HFFc6 (cell line): ENCODE data around the gene STIM1. TPM values are rescaled to one million over a fixed set of nuclear protein-coding genes. Genes with fewer than 3 reads are reported as not detected.

ENCODE experiments used
- DNase-seq: peaks from one replicate; pipeline ENCODE4 v3.0.0-alpha.2; 2018
- H3K27ac Mint-ChIP-seq: 2 replicates; pipeline ENCODE4 v1.8.0; 2020; ENCODE audit warnings: mild to moderate bottlenecking, mixed read lengths
- H3K27me3 Mint-ChIP-seq: 2 replicates; pipeline ENCODE4 v1.8.0; 2021; ENCODE audit warnings: mild to moderate bottlenecking, moderate library complexity, mixed read lengths; ENCODE audit not compliant: insufficient read depth
- H3K36me3 Mint-ChIP-seq: 2 replicates; pipeline ENCODE4 v1.8.0; 2021; ENCODE audit warnings: low read depth, mixed read lengths
- H3K4me1 Mint-ChIP-seq: 2 replicates; pipeline ENCODE4 v1.8.0; 2020; ENCODE audit warnings: low read depth, mixed read lengths
- H3K4me3 Mint-ChIP-seq: 2 replicates; pipeline ENCODE4 v1.8.0; 2020; ENCODE audit warnings: mild to moderate bottlenecking, moderate library complexity, mixed read lengths
- H3K9me3 Mint-ChIP-seq: 2 replicates; pipeline ENCODE4 v1.8.0; 2020; ENCODE audit warnings: mild to moderate bottlenecking, mixed read lengths
- total RNA-seq, 6 experiments: library from RNA; stranded (reverse); fragmentation: NEBNext Ultra II Directional; extraction: Animal tissue kit (Norgen Biotek cat#: 25700); gene quantifications; 2 replicates in 1 of 6; 3 replicates in 5 of 6; pipeline ENCODE4 v1.2.3, GENCODE V29; 2021
- TF ChIP-seq, protein P1 (sequence below): fragments of 200-600 bp; sonication (generic); IDR thresholded peaks from 2 replicates; pipeline ENCODE4 v1.5.0; 2021; ENCODE audit warnings: antibody characterized with exemption, mild to moderate bottlenecking

Gene STIM1
- total RNA-seq, 6 experiments from 2014 or later: 27.6 to 33.1 (median 30.7) TPM

DNA sequence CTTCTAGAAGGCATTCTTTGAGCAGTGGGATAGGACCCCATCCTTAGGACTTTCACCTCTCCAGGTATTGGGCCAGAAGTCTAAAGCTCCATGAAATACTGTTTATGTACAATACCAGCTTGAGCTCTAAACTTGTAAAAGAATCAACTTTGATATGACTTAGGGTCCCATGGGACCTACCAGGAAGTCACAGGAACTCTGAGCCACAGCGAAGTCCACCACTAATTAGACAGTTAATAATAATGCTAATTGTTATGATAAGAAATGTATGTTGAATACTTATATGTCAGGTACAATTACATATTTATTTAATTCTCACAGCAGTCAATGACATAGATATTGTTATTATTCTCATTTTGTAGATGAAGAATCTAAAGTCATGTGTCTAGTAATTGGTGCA is 35.3 kb downstream of the STIM1 start:
- Mint-ChIP-seq H3K4me3 (no peak overlapping the region), H3K27me3 (no peaks in the 10 kb centered on the region; the same call in 1 of the 2 replicates), H3K36me3 (no peaks in the 10 kb centered on the region), H3K27ac (no peak overlapping the region), H3K4me1 (peaks cover 25% of the 10 kb centered on the region), H3K9me3 (no peaks in the 10 kb centered on the region)
- DNase-seq: no peak
- TF ChIP-seq, protein P1, sequence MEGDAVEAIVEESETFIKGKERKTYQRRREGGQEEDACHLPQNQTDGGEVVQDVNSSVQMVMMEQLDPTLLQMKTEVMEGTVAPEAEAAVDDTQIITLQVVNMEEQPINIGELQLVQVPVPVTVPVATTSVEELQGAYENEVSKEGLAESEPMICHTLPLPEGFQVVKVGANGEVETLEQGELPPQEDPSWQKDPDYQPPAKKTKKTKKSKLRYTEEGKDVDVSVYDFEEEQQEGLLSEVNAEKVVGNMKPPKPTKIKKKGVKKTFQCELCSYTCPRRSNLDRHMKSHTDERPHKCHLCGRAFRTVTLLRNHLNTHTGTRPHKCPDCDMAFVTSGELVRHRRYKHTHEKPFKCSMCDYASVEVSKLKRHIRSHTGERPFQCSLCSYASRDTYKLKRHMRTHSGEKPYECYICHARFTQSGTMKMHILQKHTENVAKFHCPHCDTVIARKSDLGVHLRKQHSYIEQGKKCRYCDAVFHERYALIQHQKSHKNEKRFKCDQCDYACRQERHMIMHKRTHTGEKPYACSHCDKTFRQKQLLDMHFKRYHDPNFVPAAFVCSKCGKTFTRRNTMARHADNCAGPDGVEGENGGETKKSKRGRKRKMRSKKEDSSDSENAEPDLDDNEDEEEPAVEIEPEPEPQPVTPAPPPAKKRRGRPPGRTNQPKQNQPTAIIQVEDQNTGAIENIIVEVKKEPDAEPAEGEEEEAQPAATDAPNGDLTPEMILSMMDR: no peak

DNA sequence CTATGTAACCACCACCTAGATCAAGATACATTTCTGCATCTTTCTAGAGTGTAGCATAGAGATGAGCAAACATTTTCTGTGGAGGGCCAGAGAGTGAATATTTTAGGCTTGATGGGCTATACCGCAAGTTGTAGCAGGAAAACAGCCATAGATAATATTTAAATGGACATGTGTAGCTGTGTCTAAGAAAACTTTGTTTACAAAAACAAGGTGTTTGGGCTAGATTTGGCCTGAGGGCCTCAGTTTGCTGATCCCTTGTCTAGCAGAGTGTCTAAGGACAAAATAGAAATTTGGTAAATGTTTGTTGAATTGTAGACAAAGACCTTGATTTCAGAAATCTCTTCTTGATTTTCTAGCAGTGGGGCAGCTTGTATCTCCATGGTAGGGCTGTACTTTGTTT is 36.3 kb downstream of the STIM1 start:
- Mint-ChIP-seq H3K4me3 (no peak overlapping the region), H3K4me1 (peaks cover 20% of the 10 kb centered on the region), H3K27me3 (no peaks in the 10 kb centered on the region; the same call in 1 of the 2 replicates), H3K9me3 (no peaks in the 10 kb centered on the region), H3K27ac (no peak overlapping the region), H3K36me3 (no peaks in the 10 kb centered on the region)
- TF ChIP-seq, protein P1: no peak
- no peak for DNase-seq

DNA sequence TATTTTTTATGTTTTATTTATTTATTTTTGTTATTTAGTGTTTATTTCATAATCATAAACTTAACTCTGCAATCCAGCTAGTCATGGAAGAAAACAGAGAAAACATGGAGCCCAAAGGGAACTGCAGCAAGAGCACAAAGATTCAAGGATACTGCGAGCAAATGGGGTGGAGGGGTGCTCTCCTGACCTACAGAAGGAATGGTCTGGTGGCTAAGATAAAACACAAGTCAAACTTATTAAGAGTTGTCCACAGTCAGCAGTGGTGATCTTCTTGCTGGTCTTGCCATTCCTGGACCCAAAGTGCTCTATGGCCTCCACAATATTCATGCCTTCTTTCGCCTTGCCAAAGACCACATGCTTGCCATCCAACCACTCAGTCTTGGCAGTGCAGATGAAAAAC is 36.7 kb downstream of the STIM1 start:
- Mint-ChIP-seq H3K4me1 (peaks cover 20% of the 10 kb centered on the region), H3K27me3 (no peaks in the 10 kb centered on the region; the same call in 1 of the 2 replicates), H3K4me3 (no peak overlapping the region), H3K9me3 (no peaks in the 10 kb centered on the region), H3K36me3 (no peaks in the 10 kb centered on the region), H3K27ac (no peak overlapping the region)
- TF ChIP-seq, protein P1: no peak
- no peak for DNase-seq

DNA sequence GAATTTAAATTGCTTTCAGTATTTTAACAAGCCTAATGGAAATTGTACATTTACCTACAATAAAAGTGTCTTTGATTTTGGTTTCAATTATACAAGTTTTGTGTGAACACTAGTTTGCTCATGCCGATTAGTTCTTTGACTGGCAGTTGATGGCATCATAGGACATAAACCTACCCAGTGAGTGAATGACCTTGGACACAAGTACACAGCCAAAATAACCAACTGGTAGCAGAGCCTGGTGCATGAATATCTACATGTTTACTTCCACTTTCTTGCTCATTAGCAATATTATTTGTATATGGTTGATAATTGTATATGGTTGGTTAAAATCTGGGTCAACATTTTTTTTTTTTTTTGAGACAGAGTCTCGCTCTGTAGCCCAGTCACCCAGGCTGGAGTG is 37.8 kb downstream of the STIM1 start:
- DNase-seq: no peak
- Mint-ChIP-seq H3K36me3 (no peaks in the 10 kb centered on the region), H3K27me3 (no peaks in the 10 kb centered on the region; the same call in 1 of the 2 replicates), H3K27ac (no peak overlapping the region), H3K9me3 (no peaks in the 10 kb centered on the region), H3K4me1 (peaks cover 20% of the 10 kb centered on the region), H3K4me3 (no peak overlapping the region)
- TF ChIP-seq, protein P1: no peak

DNA sequence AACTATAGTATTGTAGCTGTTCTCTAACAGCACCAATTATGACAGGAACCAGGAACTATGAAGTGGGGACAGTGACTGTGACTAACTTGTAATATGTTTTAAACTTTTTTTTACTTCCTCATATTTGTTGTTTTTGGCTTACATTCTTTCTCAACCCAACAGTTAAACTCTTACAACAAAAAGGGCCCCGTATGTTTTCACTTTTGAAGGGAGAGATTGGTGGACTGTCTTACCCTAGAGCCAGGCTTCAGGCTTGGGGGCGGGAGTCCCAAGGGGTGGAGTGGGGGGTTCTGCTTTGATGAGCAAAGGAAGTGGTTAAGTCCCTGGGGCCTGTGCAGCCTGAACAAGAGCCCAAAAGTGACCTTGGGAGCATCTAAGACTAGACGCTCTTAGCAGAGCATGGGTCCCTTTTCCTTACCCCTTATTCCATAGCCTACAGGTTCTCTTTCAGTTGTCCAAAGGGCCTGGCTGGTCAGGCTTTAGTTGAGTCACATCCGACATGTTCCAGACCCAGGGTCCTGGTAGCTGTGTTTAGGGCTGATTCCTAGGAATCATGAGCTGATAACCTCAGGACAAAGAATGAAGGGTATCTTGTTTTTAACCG is 38.8 kb downstream of the STIM1 start:
- Mint-ChIP-seq H3K27me3 (no peaks in the 10 kb centered on the region; the same call in 1 of the 2 replicates), H3K9me3 (no peaks in the 10 kb centered on the region), H3K27ac (peak overlapping the region; percentile 77), H3K36me3 (no peaks in the 10 kb centered on the region), H3K4me3 (peak overlapping the region; percentile 33; the same call in 1 of the 2 replicates), H3K4me1 (peaks cover 20% of the 10 kb centered on the region)
- TF ChIP-seq, protein P1: no peak
- peak; percentile 11 for DNase-seq
